SK-N-SH (cell line): ENCODE data around the gene PCBP4. TPM values are rescaled to one million over a fixed set of nuclear protein-coding genes. Genes with fewer than 3 reads are reported as not detected.

Experiments
- CTCF ChIA-PET: fragments of 300-600, 350-600 bp; formaldehyde crosslinking; extraction: SDS; loops from one replicate; lab custom pipeline; 2021; lab: Yijun Ruan, JAX
- POLR2A ChIA-PET: fragments of 350-600 bp; sonication (Branson Sonifier 250); formaldehyde crosslinking; extraction: SDS; loops from one replicate; lab custom pipeline; 2020; ENCODE audit warnings: antibody characterized with exemption, inconsistent platforms; lab: Yijun Ruan, JAX
- DNase-seq: peaks from one replicate; pipeline ENCODE4 v3.0.0; 2012
- H2AFZ ChIP-seq: fragments of 200-600 bp; sonication (generic); 2 replicates; pipeline ENCODE4 v1.8.1; 2016; ENCODE audit warnings: antibody characterized with exemption, mild to moderate bottlenecking, low read depth
- H3F3A ChIP-seq: fragments of 200-600 bp; sonication (generic); replicated peaks from 2 replicates; pipeline ENCODE3; 2016; ENCODE audit warnings: antibody characterized with exemption, mild to moderate bottlenecking; ENCODE audit not compliant: insufficient read depth
- H3K27ac ChIP-seq, 2 experiments: fragments of 200-500 bp in 1 of 2; fragments of 200-600 bp in 1 of 2; sonication (Bioruptor generic) in 1 of 2; sonication (generic), shearing (Covaris generic) in 1 of 2; 2 replicates each; pipeline versions ENCODE4 v1.5.1 to v1.6.1; 2014 to 2016; ENCODE audit warnings: low read depth in 2 of 2, inconsistent platforms in 1 of 2, low read length in 1 of 2, mild to moderate bottlenecking in 1 of 2, mixed read lengths in 1 of 2
- H3K27me3 ChIP-seq: fragments of 200-600 bp; sonication (generic), shearing (Covaris generic); 2 replicates; pipeline ENCODE4 v1.6.1; 2016; ENCODE audit warnings: mixed run types; ENCODE audit not compliant: insufficient read depth
- H3K36me3 ChIP-seq, 2 experiments: fragments of 200-500 bp in 1 of 2; fragments of 200-600 bp in 1 of 2; sonication (Bioruptor generic) in 1 of 2; sonication (generic) in 1 of 2; replicated peaks in 1 of 2; 2 replicates each; pipeline versions ENCODE3 to v1.5.1; 2014 to 2016; ENCODE audit warnings: low read length in 1 of 2, mild to moderate bottlenecking in 1 of 2; ENCODE audit not compliant: insufficient read depth in 2 of 2, control insufficient read depth in 1 of 2
- H3K4me1 ChIP-seq, 2 experiments: fragments of 200-500 bp in 1 of 2; fragments of 200-600 bp in 1 of 2; sonication (Bioruptor generic) in 1 of 2; sonication (generic), shearing (Covaris generic) in 1 of 2; 2 replicates each; pipeline versions ENCODE4 v1.5.1 to v1.6.1; 2014 to 2016; ENCODE audit warnings: low read depth in 1 of 2, low read length in 1 of 2, mixed run types in 1 of 2; ENCODE audit not compliant: insufficient read depth in 2 of 2, control insufficient read depth in 1 of 2
- H3K4me2 ChIP-seq: fragments of 200-600 bp; sonication (generic), shearing (Covaris generic); 2 replicates; pipeline ENCODE4 v1.6.1; 2017; ENCODE audit warnings: mixed run types
- H3K4me3 ChIP-seq, 2 experiments: fragments of 200-500 bp in 1 of 2; fragments of 200-600 bp in 1 of 2; sonication (Bioruptor generic) in 1 of 2; sonication (generic), shearing (Covaris generic) in 1 of 2; 2 replicates each; pipeline versions ENCODE4 v1.5.1 to v1.8.1; 2014 to 2016; ENCODE audit warnings: low read depth in 2 of 2, inconsistent platforms in 1 of 2, low read length in 1 of 2, mild to moderate bottlenecking in 1 of 2, mixed read lengths in 1 of 2, moderate library complexity in 1 of 2
- H3K79me2 ChIP-seq: fragments of 200-600 bp; sonication (generic); 2 replicates; pipeline ENCODE4 v1.8.1; 2017; ENCODE audit warnings: mild to moderate bottlenecking; ENCODE audit not compliant: insufficient read depth
- H3K9ac ChIP-seq: fragments of 200-600 bp; sonication (generic); 2 replicates; pipeline ENCODE4 v1.6.1; 2017; ENCODE audit warnings: mixed run types
- H3K9me2 ChIP-seq: fragments of 200-600 bp; sonication (generic); 2 replicates; pipeline ENCODE4 v1.6.1; 2017; ENCODE audit warnings: mixed run types
- H3K9me3 ChIP-seq: fragments of 200-600 bp; sonication (generic); 2 replicates; pipeline ENCODE4 v1.6.1; 2017; ENCODE audit warnings: mixed run types, mild to moderate bottlenecking, moderate library complexity
- H4K20me1 ChIP-seq: fragments of 200-600 bp; sonication (generic); 2 replicates; pipeline ENCODE4 v1.6.1; 2017; ENCODE audit warnings: mild to moderate bottlenecking, mixed run types; ENCODE audit not compliant: insufficient read depth
- EZH2phosphoT487 ChIP-seq: fragments of 200-600 bp; sonication (generic); IDR thresholded peaks from 2 replicates; pipeline ENCODE4 v1.6.1; 2017; ENCODE audit warnings: low read depth, mixed run types, mild to moderate bottlenecking, antibody characterized with exemption, moderate library complexity, borderline replicate concordance
- FOSL2 ChIP-seq: IDR thresholded peaks from 2 replicates; pipeline ENCODE4 v1.4.0; 2012; ENCODE audit warnings: low read depth, mild to moderate bottlenecking, moderate library complexity, borderline replicate concordance
- FOXM1 ChIP-seq: IDR thresholded peaks from 2 replicates; pipeline ENCODE4 v1.4.0; 2012; ENCODE audit warnings: low read depth, mild to moderate bottlenecking
- GATA2 ChIP-seq: sonication (generic); formaldehyde crosslinking; IDR thresholded peaks from 2 replicates; pipeline ENCODE4 v1.5.0; 2020; ENCODE audit warnings: mild to moderate bottlenecking, missing genetic modification reagents
- JUND ChIP-seq: IDR thresholded peaks from 2 replicates; pipeline ENCODE4 v1.4.0; 2012
- MEF2A ChIP-seq: IDR thresholded peaks from 2 replicates; pipeline ENCODE4 v1.4.0; 2012; ENCODE audit warnings: low read depth, borderline replicate concordance
- NRF1 ChIP-seq: IDR thresholded peaks from 2 replicates; pipeline ENCODE4 v1.6.1; 2012; ENCODE audit warnings: low read depth, mild to moderate bottlenecking, low read length
- PBX3 ChIP-seq: IDR thresholded peaks from 2 replicates; pipeline ENCODE4; 2012
- POLR2AphosphoS5 ChIP-seq: IDR thresholded peaks from 2 replicates; pipeline ENCODE4 v1.6.1; 2012; ENCODE audit warnings: low read depth, low read length
- RAD21 ChIP-seq: IDR thresholded peaks from 2 replicates; pipeline ENCODE4 v1.6.1; 2012; ENCODE audit warnings: mild to moderate bottlenecking, low read length
- RCOR1 ChIP-seq: fragments of 150-350 bp; IDR thresholded peaks from 2 replicates; pipeline ENCODE4 v1.6.1; 2017; ENCODE audit warnings: antibody characterized with exemption, low read length
- RFX5 ChIP-seq: IDR thresholded peaks from 2 replicates; pipeline ENCODE4 v1.6.1; 2012; ENCODE audit warnings: mild to moderate bottlenecking, improper control_type of control experiment, low read length
- RXRA ChIP-seq: IDR thresholded peaks from 2 replicates; pipeline ENCODE4 v1.4.0; 2012; ENCODE audit warnings: low read depth, mild to moderate bottlenecking, borderline replicate concordance
- SIN3A ChIP-seq: IDR thresholded peaks from 2 replicates; pipeline ENCODE4 v1.6.1; 2012; ENCODE audit warnings: low read depth, mild to moderate bottlenecking, low read length, moderate library complexity, borderline replicate concordance
- TAF1 ChIP-seq: IDR thresholded peaks from 2 replicates; pipeline ENCODE4 v1.6.1; 2012; ENCODE audit warnings: low read depth, mild to moderate bottlenecking, low read length, moderate library complexity, borderline replicate concordance
- TCF12 ChIP-seq: IDR thresholded peaks from 2 replicates; pipeline ENCODE4 v1.4.0; 2012
- TEAD4 ChIP-seq: IDR thresholded peaks from 2 replicates; pipeline ENCODE4 v1.4.0; 2012; ENCODE audit warnings: mild to moderate bottlenecking, borderline replicate concordance; ENCODE audit not compliant: insufficient read depth
- YY1 ChIP-seq: IDR thresholded peaks from 2 replicates; pipeline ENCODE4 v1.4.0; 2012; ENCODE audit warnings: low read depth, mild to moderate bottlenecking
- WGBS: methylation state at CpG from one replicate; pipeline ENCODE4 v1.1.6; 2017; ENCODE audit warnings: low lambda C conversion rate; 5-methylcytosine and 5-hydroxymethylcytosine counted together
- polyA plus RNA-seq, 3 experiments: library from polyadenylated mRNA; depleted of rRNA; stranded (reverse); fragments of >200 nt; gene quantifications; 2 replicates each; pipeline ENCODE4 v1.2.3, GENCODE V29; 2012
- TF ChIP-seq, protein P1 (sequence below): IDR thresholded peaks from 2 replicates; pipeline ENCODE4 v1.4.0; 2012; ENCODE audit warnings: low read depth, borderline replicate concordance
- TF ChIP-seq, protein P2 (sequence below): fragments of 200-600 bp; sonication (generic); IDR thresholded peaks from 2 replicates; pipeline ENCODE4 v1.6.1; 2017; ENCODE audit warnings: antibody characterized with exemption, mild to moderate bottlenecking, moderate library complexity
- TF ChIP-seq, protein P3 (sequence below): IDR thresholded peaks from 2 replicates; pipeline ENCODE4 v1.4.0; 2012; ENCODE audit warnings: low read depth
- TF ChIP-seq, protein P4 (sequence below): IDR thresholded peaks from 2 replicates; pipeline ENCODE4 v1.4.0; 2012; ENCODE audit warnings: low read depth, borderline replicate concordance

Gene PCBP4
- polyA plus RNA-seq, 1 of the 3 experiments (the other 2 are of a cell fraction) = 97.4 TPM

DNA sequence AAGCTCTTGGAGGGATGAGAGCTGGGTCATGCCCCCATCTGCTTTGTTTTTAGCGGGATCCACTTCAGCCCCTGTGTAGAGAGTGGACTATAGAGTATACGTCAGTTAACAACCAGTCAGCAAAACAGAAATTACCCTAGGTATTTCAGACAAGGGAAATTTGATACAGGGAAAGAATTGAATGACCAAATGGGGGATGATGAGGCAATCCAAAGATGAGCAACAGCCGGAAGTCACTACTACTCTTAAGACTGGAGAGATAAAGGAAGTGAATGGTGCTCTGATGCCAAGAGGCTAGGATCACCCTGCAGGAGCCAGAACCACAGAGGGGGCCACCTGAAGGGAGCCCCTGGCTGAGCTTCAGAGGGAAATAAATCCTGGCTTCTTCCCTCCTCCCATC lies 13.8 kb downstream of the PCBP4 start (continued):
- no peak for TF ChIP-seq YY1
- TF ChIP-seq, protein P1, sequence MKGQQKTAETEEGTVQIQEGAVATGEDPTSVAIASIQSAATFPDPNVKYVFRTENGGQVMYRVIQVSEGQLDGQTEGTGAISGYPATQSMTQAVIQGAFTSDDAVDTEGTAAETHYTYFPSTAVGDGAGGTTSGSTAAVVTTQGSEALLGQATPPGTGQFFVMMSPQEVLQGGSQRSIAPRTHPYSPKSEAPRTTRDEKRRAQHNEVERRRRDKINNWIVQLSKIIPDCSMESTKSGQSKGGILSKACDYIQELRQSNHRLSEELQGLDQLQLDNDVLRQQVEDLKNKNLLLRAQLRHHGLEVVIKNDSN = no peak
- TF ChIP-seq RFX5 = no peak
- no peak for TF ChIP-seq GATA2
- TF ChIP-seq TCF12 = peak; percentile 29; the same call in 1 of the 2 replicates
- no peak for TF ChIP-seq TEAD4
- no peak for TF ChIP-seq PBX3
- TF ChIP-seq JUND = no peak
- TF ChIP-seq, protein P2, sequence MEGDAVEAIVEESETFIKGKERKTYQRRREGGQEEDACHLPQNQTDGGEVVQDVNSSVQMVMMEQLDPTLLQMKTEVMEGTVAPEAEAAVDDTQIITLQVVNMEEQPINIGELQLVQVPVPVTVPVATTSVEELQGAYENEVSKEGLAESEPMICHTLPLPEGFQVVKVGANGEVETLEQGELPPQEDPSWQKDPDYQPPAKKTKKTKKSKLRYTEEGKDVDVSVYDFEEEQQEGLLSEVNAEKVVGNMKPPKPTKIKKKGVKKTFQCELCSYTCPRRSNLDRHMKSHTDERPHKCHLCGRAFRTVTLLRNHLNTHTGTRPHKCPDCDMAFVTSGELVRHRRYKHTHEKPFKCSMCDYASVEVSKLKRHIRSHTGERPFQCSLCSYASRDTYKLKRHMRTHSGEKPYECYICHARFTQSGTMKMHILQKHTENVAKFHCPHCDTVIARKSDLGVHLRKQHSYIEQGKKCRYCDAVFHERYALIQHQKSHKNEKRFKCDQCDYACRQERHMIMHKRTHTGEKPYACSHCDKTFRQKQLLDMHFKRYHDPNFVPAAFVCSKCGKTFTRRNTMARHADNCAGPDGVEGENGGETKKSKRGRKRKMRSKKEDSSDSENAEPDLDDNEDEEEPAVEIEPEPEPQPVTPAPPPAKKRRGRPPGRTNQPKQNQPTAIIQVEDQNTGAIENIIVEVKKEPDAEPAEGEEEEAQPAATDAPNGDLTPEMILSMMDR = no peak
- TF ChIP-seq, protein P3, sequence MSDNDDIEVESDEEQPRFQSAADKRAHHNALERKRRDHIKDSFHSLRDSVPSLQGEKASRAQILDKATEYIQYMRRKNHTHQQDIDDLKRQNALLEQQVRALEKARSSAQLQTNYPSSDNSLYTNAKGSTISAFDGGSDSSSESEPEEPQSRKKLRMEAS = 0 out of 2 replicates have a peak, but pooled peaks have one; percentile 12
- no peak for TF ChIP-seq RAD21
- TF ChIP-seq, protein P4, sequence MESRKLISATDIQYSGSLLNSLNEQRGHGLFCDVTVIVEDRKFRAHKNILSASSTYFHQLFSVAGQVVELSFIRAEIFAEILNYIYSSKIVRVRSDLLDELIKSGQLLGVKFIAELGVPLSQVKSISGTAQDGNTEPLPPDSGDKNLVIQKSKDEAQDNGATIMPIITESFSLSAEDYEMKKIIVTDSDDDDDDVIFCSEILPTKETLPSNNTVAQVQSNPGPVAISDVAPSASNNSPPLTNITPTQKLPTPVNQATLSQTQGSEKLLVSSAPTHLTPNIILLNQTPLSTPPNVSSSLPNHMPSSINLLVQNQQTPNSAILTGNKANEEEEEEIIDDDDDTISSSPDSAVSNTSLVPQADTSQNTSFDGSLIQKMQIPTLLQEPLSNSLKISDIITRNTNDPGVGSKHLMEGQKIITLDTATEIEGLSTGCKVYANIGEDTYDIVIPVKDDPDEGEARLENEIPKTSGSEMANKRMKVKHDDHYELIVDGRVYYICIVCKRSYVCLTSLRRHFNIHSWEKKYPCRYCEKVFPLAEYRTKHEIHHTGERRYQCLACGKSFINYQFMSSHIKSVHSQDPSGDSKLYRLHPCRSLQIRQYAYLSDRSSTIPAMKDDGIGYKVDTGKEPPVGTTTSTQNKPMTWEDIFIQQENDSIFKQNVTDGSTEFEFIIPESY = no peak
- TF ChIP-seq TAF1 = 0 out of 2 replicates have a peak, but pooled peaks have one; percentile 20
- TF ChIP-seq, all 33 proteins: peak for 7

GRCh38 chr3:51950899-51951298 lies 16.4 kb downstream of the PCBP4 start:
- WGBS = 98% methylated on average over 2 of the region's 2 CpGs
- H3K4me2 ChIP-seq = no peak overlapping the region
- H3K27me3 ChIP-seq = no peaks in the 10 kb centered on the region
- CTCF ChIA-PET = interaction anchor here (1.3 to 6.2 kb wide), 3 partner anchors 9 to 172 kb away, joined by 3 to 44 read pairs (median 10); partner anchors contain the start of genes ABHD14A, ABHD14B, PARP3 and RRP9
- H3F3A ChIP-seq = peaks cover 15% of the 10 kb centered on the region
- no peak overlapping the region for H3K4me3 ChIP-seq
- no peak overlapping the region for H2AFZ ChIP-seq
- no peaks in the 10 kb centered on the region for H3K9me3 ChIP-seq
- DNase-seq = no peak
- H3K79me2 ChIP-seq = no peaks in the 10 kb centered on the region
- no peaks in the 10 kb centered on the region for H4K20me1 ChIP-seq
- no peak overlapping the region for H3K27ac ChIP-seq
- POLR2A ChIA-PET = no interaction called here
- peaks cover 0 to 2% of the 10 kb centered on the region in 2 experiments for H3K36me3 ChIP-seq
- no peak overlapping the region for H3K9ac ChIP-seq
- H3K9me2 ChIP-seq = no peaks in the 10 kb centered on the region
- no peak for TF ChIP-seq RCOR1
- TF ChIP-seq, protein P2 = no peak
- no peak for TF ChIP-seq TAF1
- no peak for TF ChIP-seq YY1
- no peak for TF ChIP-seq MEF2A
- no peak for TF ChIP-seq EZH2phosphoT487
- TF ChIP-seq FOSL2 = no peak
- no peak for TF ChIP-seq NRF1
- no peak for TF ChIP-seq FOXM1
- no peak for TF ChIP-seq SIN3A
- TF ChIP-seq PBX3 = no peak
- no peak for TF ChIP-seq RAD21
- TF ChIP-seq RXRA = no peak
- TF ChIP-seq POLR2AphosphoS5 = no peak
- TF ChIP-seq, all 33 proteins: peak for 0
- peaks cover under 1 to 4% of the 10 kb centered on the region in 2 experiments; a peak in 2 of 4 replicates for H3K4me1 ChIP-seq
